ENCODE data around the gene C16orf89. TPM values are rescaled to one million over a fixed set of nuclear protein-coding genes. Genes with fewer than 3 reads are reported as not detected.
"Not testable (repeated sequence)": the region's sequence is repeated elsewhere in the genome, so short reads cannot be mapped to it uniquely, and the experiment has no call there.

The C16orf89 gene
- total RNA-seq (2014; rRNA removed; shearing (Covaris generic); ENCODE audit: low replicate concordance): not detected in 2 replicates

GRCh38 chr16:5065813-5066212 is at the start of gene C16orf89:
Gene C16orf89, minus strand, starts transcription at chr16:5065956. Its CDS starts 48 bp downstream, at chr16:5065908.
- no peak for DNase-seq (ENCODE audit: low read depth)
- in situ Hi-C loops (cut with HindIII; ENCODE audit: low pct_unique_long_range_greater_than_20kb, low sequenced_read_pairs): no loop called here

- in situ Hi-C loops (cut with HindIII; ENCODE audit: low pct_unique_long_range_greater_than_20kb, low sequenced_read_pairs); DNase-seq (ENCODE audit: low read depth): not testable (repeated sequence)
These were observed 45.2 kb upstream of the C16orf89 start for GRCh38 chr16:5110933-5111332.

GRCh38 chr16:5108505-5109158 is 42.9 kb upstream of the C16orf89 start:
- in situ Hi-C loops (cut with HindIII; ENCODE audit: low pct_unique_long_range_greater_than_20kb, low sequenced_read_pairs): no loop called here
- DNase-seq (ENCODE audit: low read depth): no peak

- in situ Hi-C loops (cut with HindIII; ENCODE audit: low pct_unique_long_range_greater_than_20kb, low sequenced_read_pairs); DNase-seq (ENCODE audit: low read depth): not testable (repeated sequence)
These were observed 39.3 kb upstream of the C16orf89 start for GRCh38 chr16:5105039-5105438.

- in situ Hi-C loops (cut with HindIII; ENCODE audit: low pct_unique_long_range_greater_than_20kb, low sequenced_read_pairs); DNase-seq (ENCODE audit: low read depth): not testable (repeated sequence)
These were observed 37.7 kb upstream of the C16orf89 start for GRCh38 chr16:5103296-5104032.

- DNase-seq (ENCODE audit: low read depth); in situ Hi-C loops (cut with HindIII; ENCODE audit: low pct_unique_long_range_greater_than_20kb, low sequenced_read_pairs): not testable (repeated sequence)
These were observed 33.4 kb upstream of the C16orf89 start for GRCh38 chr16:5099174-5099573.

GRCh38 chr16:5098221-5099159 is 32.7 kb upstream of the C16orf89 start:
- DNase-seq (ENCODE audit: low read depth): peak; percentile 72
- in situ Hi-C loops (cut with HindIII; ENCODE audit: low pct_unique_long_range_greater_than_20kb, low sequenced_read_pairs): not testable (repeated sequence)

GRCh38 chr16:5097470-5098220 is 31.9 kb upstream of the C16orf89 start, which contains the start of gene EEF2KMT:
Gene EEF2KMT, minus strand, starts transcription at chr16:5097795. Its CDS starts 56 bp downstream, at chr16:5097739.
- in situ Hi-C loops (cut with HindIII; ENCODE audit: low pct_unique_long_range_greater_than_20kb, low sequenced_read_pairs): not testable (repeated sequence)
- DNase-seq (ENCODE audit: low read depth): peak; percentile 100

GRCh38 chr16:5097061-5097469 is 31.3 kb upstream of the C16orf89 start:
- DNase-seq (ENCODE audit: low read depth): peak; percentile 35
- in situ Hi-C loops (cut with HindIII; ENCODE audit: low pct_unique_long_range_greater_than_20kb, low sequenced_read_pairs): not testable (repeated sequence)

GRCh38 chr16:5096437-5097060 is 30.8 kb upstream of the C16orf89 start:
- in situ Hi-C loops (cut with HindIII; ENCODE audit: low pct_unique_long_range_greater_than_20kb, low sequenced_read_pairs); DNase-seq (ENCODE audit: low read depth): not testable (repeated sequence)

GRCh38 chr16:5095145-5095830 is 29.5 kb upstream of the C16orf89 start:
- in situ Hi-C loops (cut with HindIII; ENCODE audit: low pct_unique_long_range_greater_than_20kb, low sequenced_read_pairs); DNase-seq (ENCODE audit: low read depth): not testable (repeated sequence)

- DNase-seq (ENCODE audit: low read depth); in situ Hi-C loops (cut with HindIII; ENCODE audit: low pct_unique_long_range_greater_than_20kb, low sequenced_read_pairs): not testable (repeated sequence)
These were observed 28.0 kb upstream of the C16orf89 start for GRCh38 chr16:5093746-5094145.

GRCh38 chr16:5093081-5093480 is 27.3 kb upstream of the C16orf89 start:
- DNase-seq (ENCODE audit: low read depth); in situ Hi-C loops (cut with HindIII; ENCODE audit: low pct_unique_long_range_greater_than_20kb, low sequenced_read_pairs): not testable (repeated sequence)

- in situ Hi-C loops (cut with HindIII; ENCODE audit: low pct_unique_long_range_greater_than_20kb, low sequenced_read_pairs): not testable (repeated sequence)
These were observed 24.8 kb upstream of the C16orf89 start for GRCh38 chr16:5090592-5090991.

GRCh38 chr16:5089911-5090555 is 24.3 kb upstream of the C16orf89 start:
- in situ Hi-C loops (cut with HindIII; ENCODE audit: low pct_unique_long_range_greater_than_20kb, low sequenced_read_pairs): not testable (repeated sequence)

More at GRCh38 chr16:5090592-5090991, 24.8 kb upstream of the C16orf89 start:
- DNase-seq (ENCODE audit: low read depth): not testable (repeated sequence)

GRCh38 chr16:5088936-5089335 is 23.2 kb upstream of the C16orf89 start:
- in situ Hi-C loops (cut with HindIII; ENCODE audit: low pct_unique_long_range_greater_than_20kb, low sequenced_read_pairs); DNase-seq (ENCODE audit: low read depth): not testable (repeated sequence)

More at GRCh38 chr16:5089911-5090555, 24.3 kb upstream of the C16orf89 start:
- DNase-seq (ENCODE audit: low read depth): not testable (repeated sequence)
